B cell (primary cell): ENCODE results near the gene RNF149.

Experiments
- EZH2 ChIP-seq: IDR thresholded peaks from 2 replicates; pipeline ENCODE4 v1.6.1; 2012; ENCODE audit warnings: borderline replicate concordance, low read depth, mild to moderate bottlenecking, moderate library complexity, low read length; ENCODE audit not compliant: insufficient read depth, poor library complexity, severe bottlenecking
- TF ChIP-seq, protein P1 (sequence below): fragments of 200-600 bp; IDR thresholded peaks from one replicate; pipeline ENCODE4 v1.8.0; 2022; ENCODE audit warnings: antibody characterized with exemption, mild to moderate bottlenecking

DNA sequence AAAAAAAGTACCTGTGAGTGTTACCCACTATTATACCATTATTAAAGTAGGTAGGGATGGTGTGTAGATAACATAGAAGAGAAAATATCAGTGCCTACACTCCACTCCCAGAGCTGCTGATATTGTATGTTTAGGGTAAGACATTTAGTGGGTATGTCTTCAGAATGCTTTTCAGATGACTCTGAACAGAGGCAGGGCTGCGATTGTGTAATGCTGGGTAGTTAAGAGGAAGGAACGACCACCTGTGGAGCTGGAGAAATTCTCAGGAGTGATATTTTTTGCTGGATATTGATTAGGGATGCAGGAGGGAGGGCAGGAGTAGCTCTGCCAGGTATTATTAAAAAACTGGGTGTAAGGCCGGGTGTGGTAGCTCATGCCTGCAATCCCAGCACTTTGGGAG lies 53.0 kb downstream of the RNF149 start:
- no peak for TF ChIP-seq EZH2
- TF ChIP-seq, protein P1, sequence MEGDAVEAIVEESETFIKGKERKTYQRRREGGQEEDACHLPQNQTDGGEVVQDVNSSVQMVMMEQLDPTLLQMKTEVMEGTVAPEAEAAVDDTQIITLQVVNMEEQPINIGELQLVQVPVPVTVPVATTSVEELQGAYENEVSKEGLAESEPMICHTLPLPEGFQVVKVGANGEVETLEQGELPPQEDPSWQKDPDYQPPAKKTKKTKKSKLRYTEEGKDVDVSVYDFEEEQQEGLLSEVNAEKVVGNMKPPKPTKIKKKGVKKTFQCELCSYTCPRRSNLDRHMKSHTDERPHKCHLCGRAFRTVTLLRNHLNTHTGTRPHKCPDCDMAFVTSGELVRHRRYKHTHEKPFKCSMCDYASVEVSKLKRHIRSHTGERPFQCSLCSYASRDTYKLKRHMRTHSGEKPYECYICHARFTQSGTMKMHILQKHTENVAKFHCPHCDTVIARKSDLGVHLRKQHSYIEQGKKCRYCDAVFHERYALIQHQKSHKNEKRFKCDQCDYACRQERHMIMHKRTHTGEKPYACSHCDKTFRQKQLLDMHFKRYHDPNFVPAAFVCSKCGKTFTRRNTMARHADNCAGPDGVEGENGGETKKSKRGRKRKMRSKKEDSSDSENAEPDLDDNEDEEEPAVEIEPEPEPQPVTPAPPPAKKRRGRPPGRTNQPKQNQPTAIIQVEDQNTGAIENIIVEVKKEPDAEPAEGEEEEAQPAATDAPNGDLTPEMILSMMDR, result no peak
